CD4-positive, alpha-beta T cell treated with Interleukin-17A for 1 hour (primary cell): ENCODE results near the gene SLC39A10.
"Not testable (repeated sequence)": the region's sequence is repeated elsewhere in the genome, so short reads cannot be mapped to it uniquely, and the experiment has no call there.

Source experiments
- DNase-seq: peaks from one replicate; pipeline ENCODE4 v3.0.0-alpha.2; 2020

Gene SLC39A10

GRCh38 chr2:195675783-195676427 lies 18.9 kb downstream of the SLC39A10 start:
- DNase-seq: no peak

DNA sequence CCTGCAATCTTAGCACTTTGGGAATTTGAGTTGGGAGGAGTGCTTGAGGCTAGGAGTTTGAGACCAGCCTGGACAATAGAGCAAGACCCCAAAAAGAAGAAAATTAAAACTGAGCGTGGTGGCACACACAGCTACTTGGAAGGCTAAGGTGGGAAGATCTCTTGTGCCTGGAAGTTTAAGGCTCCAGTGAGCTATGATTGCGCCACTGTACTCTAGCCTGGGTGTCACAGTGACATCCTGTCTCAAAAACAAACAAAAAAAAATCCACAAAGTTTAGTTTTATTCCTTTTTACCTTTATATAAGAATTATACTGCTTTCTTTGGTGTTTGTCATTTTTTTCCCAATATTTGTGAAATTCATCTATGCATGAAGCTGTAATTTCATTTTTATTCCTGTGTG lies 20.3 kb downstream of the SLC39A10 start:
- no peak for DNase-seq

DNA sequence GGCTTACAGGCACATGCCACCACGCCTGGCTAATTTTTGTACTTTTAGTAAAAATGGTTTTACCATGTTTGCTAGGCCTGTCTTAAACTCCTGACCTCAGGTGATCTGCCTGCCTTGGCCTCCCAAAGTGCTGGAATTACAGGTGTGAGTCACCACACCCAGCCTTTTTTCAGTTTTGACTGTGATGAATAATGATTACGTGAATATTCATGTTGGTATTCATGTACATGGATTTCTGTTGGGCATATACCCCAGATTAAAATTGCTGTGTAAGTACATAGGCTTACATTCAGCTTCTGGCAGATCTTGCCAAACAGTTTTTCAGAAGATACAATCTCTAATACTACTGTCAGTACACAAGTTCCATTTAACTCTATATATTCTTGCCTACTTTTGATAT lies 20.9 kb downstream of the SLC39A10 start:
- no peak for DNase-seq

DNA sequence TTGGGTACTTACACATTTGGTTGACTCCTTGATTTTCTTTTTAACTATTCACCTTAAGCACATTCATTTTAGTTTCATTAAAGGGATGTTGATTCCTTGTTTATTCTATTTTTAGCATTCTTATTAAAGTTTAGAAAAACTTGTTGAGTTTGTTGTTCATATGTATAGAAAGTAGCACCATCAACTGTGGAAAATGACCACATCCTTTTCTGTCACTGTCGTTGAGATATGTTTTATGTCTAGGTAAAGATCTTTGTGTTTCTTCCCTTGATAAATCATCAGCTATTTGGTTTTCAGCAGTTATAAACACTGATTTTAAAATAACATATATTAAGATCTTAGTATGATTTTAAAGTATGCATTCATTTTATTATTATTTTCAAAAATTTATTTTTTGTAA lies 25.1 kb downstream of the SLC39A10 start:
- DNase-seq: no peak

DNA sequence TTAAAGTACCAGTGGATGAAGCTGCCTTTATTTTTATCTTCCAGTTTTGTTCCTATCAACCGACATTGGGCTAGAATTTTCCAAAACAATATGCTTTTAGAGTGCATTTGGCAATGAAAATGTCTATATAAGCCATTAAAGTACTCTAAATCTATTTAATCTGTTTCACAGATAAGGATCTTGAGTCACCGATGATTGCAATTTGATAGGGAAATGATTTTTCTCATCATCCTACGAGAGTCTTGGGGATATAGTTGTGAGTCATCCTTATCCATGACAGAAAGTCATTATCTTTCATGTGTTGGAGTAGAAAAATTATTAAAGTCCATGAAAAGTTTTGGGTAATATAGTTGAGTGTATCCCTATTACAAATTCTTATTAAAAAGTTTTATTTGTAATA lies 26.1 kb downstream of the SLC39A10 start:
- no peak for DNase-seq

DNA sequence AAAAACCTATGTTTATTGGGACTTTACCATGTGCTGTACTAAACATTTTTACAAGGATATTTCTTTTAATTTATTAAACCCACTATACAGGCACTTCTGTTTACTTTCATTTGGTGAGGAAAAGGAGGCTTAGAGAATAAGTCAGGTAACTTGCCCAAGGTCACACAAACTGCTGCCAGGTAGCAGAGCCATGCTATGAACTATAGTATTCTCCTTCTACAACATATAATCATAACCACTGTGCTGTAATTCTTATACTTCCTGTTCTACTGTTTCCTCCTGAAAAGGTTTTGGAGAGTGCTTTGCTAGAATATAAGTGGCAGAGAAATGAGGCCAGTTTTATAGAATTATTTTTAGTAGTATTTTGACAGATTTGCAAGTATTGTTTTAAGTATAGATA lies 29.5 kb downstream of the SLC39A10 start:
- no peak for DNase-seq

DNA sequence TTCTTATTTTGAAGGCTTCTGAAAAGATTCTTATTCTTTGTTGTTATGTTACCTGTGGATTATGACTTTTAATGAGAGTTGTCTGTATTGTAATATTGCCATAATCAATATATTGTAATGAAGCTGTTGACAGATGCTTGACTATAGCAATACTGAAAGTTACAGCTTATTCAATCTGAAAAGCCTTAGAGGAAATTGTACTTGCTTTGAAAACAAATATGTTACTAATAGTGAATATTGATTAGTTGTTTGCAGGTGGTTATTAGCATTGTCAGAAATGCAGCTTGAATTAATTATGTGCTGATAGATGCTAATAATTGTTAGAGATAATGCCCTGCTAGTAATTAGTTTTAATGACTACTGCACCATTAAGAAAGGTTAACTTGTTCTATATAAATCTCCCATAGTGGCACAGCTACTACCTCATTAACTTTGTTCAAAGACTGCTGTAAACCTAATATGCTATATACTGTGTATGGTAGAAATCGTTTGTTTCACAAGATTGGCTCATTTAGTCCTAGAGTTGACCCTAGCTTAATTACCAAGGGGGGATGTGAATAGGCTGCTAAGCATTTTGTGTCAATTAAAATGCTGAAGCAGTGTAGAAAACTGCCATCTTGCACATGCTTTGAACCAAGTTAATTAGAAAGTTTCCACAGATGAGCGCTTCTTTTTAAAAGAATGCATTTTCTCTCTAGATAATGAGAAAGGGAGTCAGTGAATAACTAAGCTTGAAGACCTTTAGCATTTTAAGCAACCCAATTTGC lies 30.5 kb downstream of the SLC39A10 start:
- DNase-seq: no peak

GRCh38 chr2:195692531-195692930 lies 35.5 kb downstream of the SLC39A10 start:
- not testable (repeated sequence) for DNase-seq

GRCh38 chr2:195694553-195694952 lies 37.5 kb downstream of the SLC39A10 start:
- DNase-seq: no peak

DNA sequence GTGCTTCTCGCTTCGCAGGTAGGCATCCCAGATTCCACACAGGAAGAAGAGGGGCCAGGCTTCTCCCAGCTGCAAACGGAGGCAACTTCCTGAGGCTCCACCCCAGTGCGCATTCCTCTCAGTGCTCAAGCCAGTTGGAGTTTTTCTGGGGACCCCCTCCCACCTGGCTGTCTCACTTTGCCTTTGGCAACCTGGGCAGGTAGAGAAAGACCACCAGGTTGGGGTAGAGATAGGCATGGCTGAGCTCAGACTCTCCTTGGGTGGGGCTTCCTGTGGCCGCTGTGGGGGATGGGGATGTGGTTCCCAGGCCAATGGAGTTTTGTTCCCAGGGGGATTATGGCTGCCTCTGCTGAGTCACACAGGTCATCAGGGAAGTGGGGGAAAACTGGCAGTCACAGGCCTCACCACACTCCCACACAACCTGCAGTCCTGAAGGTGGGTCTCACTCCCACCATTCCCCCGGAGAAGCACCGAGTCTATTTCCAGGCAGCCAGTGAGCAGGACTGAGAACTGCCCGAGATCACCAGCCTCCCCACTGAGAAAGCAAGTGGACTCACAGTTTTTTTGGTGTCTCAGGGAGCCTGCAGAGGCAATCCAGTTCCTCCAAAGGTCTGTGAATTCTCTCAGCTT lies 38.1 kb downstream of the SLC39A10 start:
- DNase-seq: no peak

GRCh38 chr2:195696012-195696411 lies 39.0 kb downstream of the SLC39A10 start:
- no peak for DNase-seq

DNA sequence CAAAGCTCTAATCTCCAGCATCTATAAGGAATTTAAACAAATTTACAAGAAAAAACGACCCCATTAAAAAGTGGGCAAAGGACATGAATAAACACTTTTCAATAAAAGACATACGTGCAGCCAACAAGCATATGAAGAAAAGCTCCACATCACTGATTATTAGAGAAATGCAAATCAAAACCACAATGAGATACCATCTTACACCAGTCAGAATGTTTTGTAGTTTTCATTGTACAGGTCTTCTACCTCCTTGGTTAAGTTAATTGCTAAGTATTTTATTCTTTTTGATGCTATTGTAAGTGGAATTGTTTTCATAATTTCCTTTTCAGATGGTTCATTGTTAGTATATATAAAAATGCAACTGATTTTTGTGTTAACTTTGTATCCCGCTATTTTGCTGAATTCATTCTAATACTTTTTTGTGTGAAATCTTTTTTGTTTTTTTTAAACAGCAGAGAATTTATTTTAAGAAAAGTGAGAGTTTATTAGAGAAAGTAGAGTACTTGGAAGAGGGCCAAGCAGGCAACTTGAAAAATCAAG lies 40.7 kb downstream of the SLC39A10 start:
- no peak for DNase-seq

DNA sequence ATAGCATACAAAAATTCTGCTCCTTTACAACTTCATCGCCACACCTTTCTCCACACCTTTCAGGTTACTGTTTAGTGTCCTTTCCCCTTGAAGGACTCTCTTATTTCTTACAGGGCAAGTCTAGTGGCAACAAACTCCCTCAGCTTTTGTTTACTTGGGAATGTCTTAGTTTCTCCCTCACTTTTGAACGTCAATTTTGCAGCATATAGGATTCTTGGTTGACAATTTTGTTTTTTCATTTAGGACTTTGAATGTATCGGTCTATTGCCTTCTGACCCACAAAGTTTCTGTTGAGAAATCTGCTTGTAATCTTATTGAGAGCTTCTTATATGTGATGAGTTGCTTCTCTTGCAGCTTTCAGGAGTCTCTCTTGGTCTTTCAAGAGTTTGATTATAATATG lies 43.5 kb downstream of the SLC39A10 start:
- DNase-seq: no peak

GRCh38 chr2:195706161-195706900 lies 49.3 kb downstream of the SLC39A10 start:
- no peak for DNase-seq

DNA sequence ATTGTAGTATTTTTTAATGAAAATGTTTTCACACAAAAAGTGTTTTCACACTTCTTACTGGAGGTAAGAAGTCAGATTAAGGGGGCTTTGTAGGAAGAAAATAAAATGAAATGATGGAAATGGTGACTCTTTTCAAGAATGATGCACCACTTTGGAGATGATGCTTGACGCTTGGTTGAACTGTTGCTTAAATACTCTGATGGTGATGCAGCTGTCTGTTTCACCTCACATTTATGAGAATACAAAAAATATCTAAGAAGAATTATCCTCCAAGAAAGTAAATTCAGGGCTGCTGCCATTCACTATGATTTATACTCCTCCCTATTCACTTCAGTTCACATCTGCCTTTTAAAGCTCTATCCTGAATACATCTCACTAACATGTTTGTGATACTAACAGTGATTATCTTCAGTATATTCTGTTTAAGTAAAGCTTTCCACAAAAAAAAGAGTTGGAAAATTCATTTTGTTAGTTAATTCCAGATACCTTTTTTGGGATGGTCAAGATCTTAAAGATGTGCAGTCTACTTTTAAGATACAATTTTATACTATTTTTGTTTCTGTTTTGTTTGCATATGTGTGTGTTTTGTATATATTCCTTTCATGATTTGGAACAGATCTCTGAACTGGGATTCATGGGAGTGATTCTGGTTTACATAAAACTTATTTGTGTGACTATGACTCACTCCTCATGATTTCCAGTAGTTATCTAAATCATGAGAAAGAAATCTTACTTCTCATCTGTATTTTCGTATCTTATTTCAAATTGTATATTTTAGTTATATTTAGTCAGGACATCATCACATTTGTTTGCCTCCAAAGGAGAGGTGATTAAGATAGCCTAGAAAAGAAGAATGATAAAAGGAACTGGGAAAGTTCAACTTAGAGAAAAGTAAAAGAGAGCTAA lies 53.1 kb downstream of the SLC39A10 start:
- DNase-seq: no peak

- no peak for DNase-seq
Measured at GRCh38 chr2:195711478-195711877, 54.5 kb downstream of the SLC39A10 start.

DNA sequence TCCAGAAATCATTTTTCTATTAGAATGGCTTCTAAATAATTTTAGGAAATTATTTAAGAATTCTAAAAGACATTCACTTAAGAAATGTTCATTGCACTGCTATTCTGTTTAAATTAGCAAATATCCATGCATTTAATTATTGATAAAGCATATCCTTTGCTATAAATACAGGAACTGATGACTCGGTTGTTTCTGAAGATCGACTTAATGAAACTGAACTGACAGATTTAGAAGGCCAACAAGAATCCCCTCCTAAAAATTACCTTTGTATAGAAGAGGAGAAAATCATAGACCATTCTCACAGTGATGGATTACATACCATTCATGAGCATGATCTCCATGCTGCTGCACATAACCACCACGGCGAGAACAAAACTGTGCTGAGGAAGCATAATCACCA lies 59.4 kb downstream of the SLC39A10 start:
- DNase-seq: no peak

- no peak for DNase-seq
Measured at GRCh38 chr2:195721042-195721441, 64.0 kb downstream of the SLC39A10 start.

GRCh38 chr2:195722075-195722474 lies 65.0 kb downstream of the SLC39A10 start:
- no peak for DNase-seq

- DNase-seq: no peak
Measured at GRCh38 chr2:195727106-195727505, 70.1 kb downstream of the SLC39A10 start.

- no peak for DNase-seq
Measured at GRCh38 chr2:195730912-195731311, 73.9 kb downstream of the SLC39A10 start.

DNA sequence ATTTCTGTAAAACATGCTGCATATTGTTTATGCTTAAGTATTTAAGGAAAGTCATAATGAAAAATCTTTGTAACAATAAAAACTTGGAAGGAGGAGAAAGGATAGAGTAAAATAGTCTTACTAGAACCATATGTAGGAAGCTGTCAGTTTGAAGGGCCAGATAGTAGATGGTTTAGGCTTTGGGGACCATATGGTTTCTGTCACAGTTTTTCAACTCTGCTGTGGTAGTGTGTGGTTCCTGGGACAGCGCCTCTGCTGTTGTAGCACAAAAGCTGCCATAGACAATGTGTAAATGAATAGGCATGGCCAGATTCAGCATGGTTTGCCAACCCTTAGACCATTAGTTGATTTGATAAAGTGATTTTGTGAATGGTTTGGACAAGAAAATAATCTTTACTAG lies 75.5 kb downstream of the SLC39A10 start:
- DNase-seq: no peak
